Stimulated activated CD4-positive, alpha-beta T cell treated with anti-CD3 and anti-CD28 coated beads, Interleukin-12 subunit alpha, Interleukin-12 subunit beta, amount 100 ng/mL, for 48 hours (primary cell): Measurements from ENCODE around the gene STRA8.

Source experiments
- DNase-seq, 3 donors: peaks; one replicate each; pipeline ENCODE4 v3.0.0-alpha.2; 2020; ENCODE audit warnings: low read depth in 2 of 3, low spot score in 1 of 3

STRA8 gene, protein sequence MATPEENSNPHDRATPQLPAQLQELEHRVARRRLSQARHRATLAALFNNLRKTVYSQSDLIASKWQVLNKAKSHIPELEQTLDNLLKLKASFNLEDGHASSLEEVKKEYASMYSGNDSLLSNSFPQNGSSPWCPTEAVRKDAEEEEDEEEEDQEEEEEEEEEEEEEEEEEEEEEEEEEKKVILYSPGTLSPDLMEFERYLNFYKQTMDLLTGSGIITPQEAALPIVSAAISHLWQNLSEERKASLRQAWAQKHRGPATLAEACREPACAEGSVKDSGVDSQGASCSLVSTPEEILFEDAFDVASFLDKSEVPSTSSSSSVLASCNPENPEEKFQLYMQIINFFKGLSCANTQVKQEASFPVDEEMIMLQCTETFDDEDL

GRCh38 chr7:135233570-135233969 lies at the start of gene STRA8:
TSS of gene STRA8 (plus strand) at chr7:135233838. CDS start at chr7:135240525, 6,687 bp downstream.
- no peak for DNase-seq

DNA sequence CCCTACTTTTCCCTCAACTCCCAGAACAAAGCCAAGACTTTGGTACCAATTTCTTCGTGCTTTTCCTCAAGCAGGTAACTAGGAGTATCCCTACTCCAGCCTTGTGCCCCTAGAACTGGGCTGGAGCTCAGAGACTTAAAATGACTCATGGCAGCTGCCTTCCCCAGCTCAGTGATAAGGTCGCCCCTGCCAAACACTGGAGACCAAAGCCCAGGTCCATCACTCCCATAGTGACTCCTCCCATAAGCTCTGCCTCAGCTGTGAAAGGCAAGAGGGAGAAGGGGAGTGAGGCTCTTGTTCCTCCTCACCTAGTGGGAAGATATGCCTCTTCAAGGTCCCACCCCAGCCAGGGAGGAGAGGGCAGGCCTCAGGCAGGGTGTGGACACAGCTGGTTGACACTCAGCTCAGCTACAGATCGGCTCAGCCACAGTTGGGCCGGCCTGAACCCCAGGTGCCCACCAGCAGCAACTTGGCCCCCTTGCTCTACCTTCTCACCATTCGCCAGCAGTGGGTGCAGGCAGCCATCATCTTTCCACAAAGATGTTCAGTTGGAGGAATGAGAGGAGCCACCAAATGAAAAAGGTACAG lies 49.3 kb upstream of the STRA8 start:
- no peak for DNase-seq

GRCh38 chr7:135185471-135186260 lies 48.0 kb upstream of the STRA8 start:
- no peak for DNase-seq

DNA sequence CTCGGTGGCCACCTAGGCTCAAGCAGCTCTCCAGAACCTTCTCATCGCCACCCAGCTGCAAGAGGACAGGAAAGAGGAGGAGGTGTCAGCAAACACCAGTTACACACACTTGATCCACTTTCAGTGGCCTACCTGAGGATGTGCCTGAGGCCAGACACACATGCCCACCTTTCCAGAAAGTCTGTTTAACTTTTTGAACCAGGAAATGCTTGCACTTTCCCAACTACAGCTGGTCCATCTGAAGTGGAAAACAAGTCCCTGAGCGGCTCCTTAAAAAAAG lies 47.4 kb upstream of the STRA8 start:
- no peak for DNase-seq

DNA sequence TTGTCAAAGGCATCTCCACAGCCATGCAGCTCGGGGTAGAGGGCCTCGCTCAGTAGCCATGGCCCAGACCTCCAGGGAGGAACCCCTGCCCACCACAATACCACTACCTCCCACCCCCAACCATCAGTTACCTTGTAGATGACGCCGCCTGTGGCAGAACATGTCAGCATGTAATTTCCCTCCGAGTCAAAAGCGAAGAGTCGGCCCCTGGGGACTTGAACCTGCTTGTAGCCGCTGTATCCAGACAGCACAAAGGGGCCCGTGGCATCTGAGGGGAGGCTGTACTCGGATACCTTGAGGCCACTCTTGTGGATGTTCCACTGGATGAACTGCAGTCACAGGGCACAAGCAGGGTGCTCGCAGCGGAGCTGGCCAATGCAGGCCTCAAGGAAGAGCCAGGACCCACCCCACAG lies 46.8 kb upstream of the STRA8 start:
- no peak for DNase-seq

- DNase-seq = no peak
Observed at GRCh38 chr7:135188298-135188984, 45.2 kb upstream of the STRA8 start.

GRCh38 chr7:135189221-135189662 lies 44.4 kb upstream of the STRA8 start:
- no peak for DNase-seq

DNA sequence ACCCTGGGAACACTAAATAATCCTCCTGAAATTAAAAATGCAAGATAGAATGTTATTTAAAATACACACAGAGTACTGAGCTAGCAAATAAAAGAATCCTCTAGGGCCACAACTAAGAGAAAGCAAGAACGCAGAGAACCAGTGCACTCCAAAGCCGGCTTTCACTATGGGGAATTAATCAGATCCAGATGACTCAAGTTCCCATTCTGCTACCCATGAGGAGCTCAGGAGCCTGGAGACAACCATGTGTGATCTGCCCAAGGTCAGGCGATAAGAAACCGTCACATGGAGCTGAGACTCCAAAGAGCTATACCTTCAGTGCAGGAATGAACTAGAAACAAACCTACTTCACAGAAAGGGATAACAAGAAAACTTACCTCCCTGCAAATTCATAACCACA lies 43.7 kb upstream of the STRA8 start:
- no peak for DNase-seq

GRCh38 chr7:135190703-135191102 lies 42.9 kb upstream of the STRA8 start:
- DNase-seq = no peak

DNA sequence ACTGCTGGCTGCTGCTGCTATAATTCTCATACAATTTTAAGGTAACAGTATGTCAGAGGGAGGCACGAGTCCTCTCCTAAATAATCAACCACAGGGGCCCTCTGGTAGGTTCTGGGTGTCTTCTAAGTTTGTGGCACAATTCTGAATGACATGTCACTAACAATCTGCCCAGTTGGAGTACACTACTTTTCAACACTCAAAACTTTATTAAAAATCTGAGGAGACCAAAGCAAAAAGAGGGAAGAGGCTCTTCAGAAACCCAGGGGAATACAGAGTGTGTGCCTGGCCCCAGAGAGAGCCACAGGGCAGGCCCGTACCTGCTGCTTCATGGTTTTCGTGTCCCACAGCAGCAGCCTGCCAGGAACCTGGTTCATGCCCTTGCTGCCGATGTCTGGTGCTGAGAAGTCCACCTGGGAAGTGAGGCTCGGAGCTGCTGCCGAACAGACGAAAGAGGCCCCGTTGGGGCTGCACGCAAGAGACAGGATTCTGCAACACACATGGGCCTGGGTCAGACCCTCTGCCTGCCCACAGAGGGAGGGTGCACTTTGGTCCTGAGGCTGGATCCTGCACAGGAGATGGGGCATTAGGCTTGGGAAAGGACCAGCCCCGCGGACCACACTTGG lies 40.6 kb upstream of the STRA8 start:
- no peak for DNase-seq

- no peak for DNase-seq
Observed at GRCh38 chr7:135193615-135194081, 40.0 kb upstream of the STRA8 start.

DNA sequence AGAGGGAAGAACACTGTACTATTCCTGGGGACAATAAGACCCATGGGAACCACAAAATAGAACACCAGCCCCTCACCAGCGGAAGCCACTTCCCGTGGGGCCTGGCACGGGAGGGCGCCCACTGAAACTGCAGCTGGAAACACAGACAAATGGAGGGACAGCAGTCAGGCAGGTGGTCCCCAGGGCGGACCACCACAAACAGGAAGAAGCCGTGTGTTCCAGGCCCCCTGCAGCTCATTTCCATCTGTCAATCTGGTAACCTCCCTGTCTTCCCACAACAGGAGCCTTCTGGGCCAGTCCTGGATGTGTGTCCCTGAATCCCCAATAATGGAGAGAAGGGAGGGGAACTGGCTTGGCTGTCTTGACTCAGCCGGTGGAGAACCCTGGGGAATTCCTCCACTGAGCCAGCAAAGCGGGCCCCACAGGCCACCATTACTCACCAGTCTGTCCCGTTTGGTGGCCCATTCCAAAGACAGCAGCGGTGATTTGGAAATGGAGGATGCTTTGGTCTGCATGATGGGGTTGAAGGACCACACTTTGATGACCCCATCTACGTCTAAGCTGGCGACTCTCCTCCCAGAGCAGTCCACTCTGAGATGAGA lies 39.0 kb upstream of the STRA8 start:
- no peak for DNase-seq

DNA sequence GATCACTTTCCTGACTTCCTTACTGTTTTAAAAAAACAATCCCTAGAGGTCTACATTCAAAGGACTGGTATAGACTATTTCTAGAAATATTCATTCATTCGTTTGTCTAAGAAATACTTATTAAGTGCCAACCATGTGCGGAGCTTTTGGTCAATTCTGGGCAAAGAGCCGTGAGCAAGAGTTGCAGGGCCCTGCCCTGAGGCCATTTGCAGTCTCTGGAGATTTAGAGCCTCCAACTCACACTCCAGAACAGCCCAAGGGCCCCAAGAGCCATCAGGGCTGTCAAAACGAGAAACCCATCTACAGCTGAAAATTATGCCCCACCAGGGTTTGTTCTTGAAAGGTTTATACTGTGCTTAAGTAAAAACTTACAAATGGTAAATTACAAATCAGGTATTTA lies 38.5 kb upstream of the STRA8 start:
- DNase-seq = no peak

GRCh38 chr7:135195968-135196629 lies 37.5 kb upstream of the STRA8 start:
- no peak for DNase-seq

- no peak for DNase-seq
Observed at GRCh38 chr7:135197343-135197742, 36.3 kb upstream of the STRA8 start.

DNA sequence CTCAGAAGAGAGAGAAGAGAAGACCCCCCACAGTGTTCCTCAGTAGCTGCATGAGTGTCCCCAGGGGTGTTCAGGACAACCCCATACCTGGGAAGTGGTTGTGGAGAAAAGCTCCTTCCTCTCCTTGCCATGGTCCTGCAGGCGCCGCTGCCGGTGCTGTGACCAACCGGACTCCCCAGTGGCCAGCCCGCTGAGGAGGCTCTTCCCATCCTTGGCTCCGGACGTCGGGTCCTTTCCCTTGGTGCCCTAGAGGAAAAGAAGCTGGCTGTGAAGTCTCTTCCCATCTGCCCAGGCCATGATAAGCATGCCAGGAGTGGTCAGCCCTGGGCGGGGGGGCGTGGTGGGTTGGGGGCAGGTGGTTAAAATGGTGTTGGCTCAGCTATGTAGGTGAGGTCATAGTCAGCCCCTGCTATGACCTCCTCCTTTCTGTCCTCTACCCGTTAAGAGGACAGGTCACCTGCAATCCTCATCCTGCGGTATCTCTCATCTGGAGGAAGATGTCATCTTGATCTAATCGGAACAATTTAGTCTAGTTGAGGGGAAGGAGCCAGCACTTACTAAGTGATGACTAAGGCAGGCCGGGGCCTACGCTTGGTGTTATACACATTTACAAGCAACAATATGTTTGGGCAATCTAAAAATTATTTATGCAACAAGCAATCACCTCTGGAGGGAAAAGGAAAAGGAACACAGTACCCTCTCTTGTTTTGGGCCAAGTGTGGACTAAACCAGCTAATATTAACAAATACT lies 35.6 kb upstream of the STRA8 start:
- DNase-seq = no peak

DNA sequence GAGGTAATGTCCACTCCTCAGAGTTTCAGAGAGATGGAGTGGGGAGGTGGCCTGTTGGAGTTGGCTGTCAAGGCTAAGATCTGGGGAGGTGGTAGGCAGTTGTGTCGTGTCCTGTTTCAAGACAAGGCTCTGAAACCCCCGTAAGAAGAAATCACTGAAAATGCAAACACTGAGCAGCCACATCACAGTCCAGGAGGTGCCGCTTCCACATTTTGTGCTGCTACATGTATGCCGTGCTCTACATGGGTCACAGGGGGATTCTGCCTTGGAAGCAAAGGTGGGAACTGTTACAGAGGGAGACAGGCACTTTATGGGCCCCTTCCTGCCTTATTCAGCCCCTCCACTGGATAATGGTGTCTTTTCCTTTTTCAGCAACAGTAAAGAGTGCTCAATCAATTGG lies 34.2 kb upstream of the STRA8 start:
- DNase-seq = no peak

- no peak for DNase-seq
Observed at GRCh38 chr7:135200821-135201331, 32.8 kb upstream of the STRA8 start.

DNA sequence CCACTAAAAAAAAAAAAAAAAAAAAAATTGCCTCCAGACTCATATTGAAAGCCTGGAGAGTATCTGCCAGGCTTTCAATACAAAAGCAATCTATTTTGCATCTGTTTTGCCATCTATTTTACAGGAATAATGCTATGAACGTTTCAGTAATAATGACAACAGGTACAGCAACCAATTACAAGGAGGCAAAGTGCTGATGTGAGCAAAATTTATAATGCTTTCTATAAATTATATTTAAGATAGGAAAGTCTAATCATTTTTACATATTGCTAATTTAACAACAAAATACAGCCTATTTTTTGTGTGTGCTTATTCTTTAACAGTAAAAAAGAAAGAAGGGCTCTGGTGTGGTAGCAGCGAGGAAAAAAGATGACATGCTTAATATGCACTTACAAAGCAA lies 32.3 kb upstream of the STRA8 start:
- DNase-seq = no peak
